ENCODE results near the gene OR6M1.

Gene OR6M1

DNA sequence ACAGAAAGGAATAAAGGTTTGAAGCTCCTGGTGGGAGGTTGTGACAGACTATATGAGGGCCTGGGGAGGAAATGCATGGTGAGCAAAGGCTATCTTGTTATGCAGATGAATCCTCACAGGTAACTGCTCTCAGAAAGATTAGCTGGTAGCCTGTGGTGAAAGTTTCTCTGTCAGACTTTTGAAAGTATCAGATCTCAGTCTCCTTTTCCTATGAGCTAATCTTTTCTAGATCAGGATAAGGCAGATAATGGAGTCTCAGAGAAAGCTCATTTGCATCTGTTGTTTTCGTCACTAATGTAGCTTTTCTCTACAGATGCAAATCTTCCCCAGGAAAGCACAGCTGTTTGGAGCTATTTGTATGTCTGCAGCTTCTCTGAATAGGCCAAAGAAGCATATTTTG lies 30.9 kb downstream of the OR6M1 start:
- no peak for DNase-seq

DNA sequence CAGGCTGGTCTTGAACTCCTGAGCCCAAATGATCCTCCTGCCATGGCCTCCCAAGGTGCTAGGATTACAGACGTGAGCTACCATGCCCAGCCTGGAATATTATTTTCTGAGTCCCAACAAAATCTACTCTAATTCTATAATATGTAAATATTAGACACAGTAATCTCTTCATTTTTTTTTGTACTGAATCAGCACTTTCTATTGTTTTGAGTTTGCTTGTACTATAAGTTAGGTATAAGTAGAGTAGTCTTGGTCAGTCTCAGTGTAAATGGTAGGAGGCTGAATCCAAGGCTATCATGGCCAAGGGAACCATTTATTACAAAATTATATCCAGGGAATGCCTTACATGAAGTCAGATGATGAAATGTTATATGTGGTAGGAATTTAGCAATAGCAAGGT lies 32.2 kb downstream of the OR6M1 start:
- DNase-seq = no peak

DNA sequence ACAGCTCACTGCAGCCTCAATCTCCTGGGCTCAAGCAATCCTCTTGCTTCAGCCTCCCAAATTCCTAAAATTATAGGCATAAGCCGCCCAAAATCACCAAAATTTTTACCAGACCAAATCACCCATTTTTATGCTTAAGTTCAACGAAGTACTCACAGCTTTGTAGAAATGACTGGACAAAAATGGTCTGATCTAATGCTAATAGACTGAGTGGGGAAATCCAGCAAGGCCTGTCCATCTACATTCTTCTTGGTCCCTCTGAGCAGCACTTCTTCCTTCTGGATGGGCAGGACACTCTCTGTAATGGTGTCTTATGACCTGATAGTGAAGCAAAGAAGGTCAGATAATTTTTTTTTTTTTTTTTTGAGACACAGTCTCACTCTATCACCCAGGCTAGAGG lies 33.1 kb downstream of the OR6M1 start:
- no peak for DNase-seq

DNA sequence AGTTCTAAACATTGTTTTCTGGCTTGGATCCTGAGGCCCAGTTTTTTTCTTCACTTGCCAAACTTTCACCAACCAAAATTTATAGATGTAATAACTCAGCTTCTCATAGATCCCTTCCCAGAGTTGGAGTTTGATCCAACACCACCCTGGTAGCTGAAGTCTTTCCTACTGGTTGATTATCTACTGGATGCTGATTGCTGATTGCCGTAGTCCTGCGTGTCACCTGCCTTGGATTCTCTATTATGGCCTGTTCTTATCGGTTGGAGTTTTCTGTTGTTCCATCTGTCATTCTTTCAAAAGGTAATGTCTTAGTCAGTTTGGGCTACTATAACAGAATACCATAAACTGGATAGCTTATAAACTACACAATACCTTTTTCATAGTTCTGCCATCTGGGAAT lies 34.5 kb downstream of the OR6M1 start:
- DNase-seq = no peak

DNA sequence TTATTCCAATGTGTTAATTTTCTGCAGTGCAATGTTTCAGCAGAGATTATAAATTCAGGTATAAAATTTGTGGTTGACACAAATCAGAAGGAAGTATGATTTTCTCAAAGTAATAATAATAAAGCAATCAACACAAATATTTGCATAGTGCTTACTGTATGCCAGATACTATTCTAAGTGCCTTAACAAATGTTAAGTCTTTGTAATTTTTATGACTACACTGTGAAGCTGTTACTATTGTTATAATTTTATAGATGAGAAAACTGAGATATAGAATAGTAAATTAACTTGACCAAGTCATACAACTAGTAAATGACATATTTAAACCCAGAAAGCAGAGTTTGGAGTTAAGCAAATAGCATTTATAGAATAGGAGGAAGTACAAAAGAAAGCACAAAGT lies 35.4 kb downstream of the OR6M1 start:
- no peak for DNase-seq

DNA sequence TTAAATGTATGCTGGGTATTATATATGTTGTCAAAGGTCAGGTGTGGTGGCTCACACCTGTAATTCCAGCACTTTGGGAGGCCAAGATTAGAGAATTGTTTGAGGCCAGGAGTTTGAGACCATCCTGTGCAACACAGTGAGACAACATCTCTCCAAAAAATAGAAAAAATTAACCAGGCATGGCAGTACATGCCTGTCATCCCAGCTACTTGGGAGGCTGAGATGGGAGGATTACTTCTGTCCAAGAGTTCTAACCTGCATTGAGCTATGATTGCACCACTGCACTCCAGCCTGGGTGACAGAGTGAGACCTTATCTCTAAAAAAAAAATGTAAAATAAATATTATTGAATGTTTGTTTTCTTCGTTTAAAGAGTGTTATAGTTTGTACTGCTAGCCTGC lies 40.5 kb downstream of the OR6M1 start:
- DNase-seq = no peak

DNA sequence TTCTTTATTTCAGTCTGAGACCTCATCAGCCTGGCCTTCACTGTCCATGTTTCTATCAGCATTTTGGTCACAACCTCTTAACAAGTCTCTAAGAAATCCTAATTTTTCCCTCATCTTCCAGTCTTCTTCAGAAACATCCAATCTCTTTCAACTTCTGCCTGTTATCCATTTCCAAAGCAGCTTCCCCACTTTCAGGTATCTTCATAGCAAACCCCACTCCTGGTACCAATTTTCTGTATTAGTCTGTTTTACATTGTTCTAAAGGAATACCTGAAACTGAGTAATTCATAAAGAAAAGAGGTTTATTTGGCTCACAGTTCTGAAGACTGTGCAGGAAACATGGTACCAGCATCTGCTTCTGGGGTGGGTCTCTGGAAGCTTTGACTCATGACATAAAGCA lies 43.7 kb downstream of the OR6M1 start:
- DNase-seq = no peak

DNA sequence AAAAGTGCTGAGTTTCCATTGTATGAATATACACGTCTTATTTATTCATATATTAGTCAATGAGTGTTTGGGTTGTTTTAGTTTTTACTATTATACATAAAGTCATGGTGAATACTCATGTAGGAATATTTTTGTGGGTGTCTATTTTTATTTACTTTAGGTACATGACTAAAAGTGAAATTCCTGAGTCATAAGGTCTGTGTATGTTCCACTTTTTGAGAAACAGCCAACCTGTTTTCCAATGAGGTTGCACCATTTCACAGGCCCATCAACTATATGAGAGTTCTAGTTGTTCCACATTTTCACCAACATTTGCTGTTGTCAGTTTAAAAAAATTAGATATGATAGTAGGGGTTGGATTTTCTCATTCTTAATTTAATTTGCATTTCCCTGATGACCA lies 45.3 kb downstream of the OR6M1 start:
- no peak for DNase-seq

DNA sequence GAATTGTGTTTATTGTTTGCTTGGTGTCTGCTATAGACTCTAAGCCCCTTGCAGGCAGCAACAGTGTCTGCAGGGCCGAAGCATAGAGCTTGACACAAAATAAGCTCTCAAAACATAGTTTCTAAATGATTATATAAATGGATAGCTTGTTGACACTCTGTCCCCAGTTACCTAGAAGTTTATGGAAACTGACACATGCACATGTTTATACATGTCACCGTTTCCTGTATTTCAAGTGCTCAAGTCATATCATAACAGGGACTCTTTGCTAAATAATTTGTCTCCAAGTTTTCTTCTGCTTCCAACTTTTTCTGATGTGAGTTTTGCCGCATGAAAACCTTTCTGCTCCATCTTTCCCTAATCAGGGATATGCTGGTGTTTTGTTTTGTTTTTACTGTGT lies 48.2 kb downstream of the OR6M1 start:
- no peak for DNase-seq

DNA sequence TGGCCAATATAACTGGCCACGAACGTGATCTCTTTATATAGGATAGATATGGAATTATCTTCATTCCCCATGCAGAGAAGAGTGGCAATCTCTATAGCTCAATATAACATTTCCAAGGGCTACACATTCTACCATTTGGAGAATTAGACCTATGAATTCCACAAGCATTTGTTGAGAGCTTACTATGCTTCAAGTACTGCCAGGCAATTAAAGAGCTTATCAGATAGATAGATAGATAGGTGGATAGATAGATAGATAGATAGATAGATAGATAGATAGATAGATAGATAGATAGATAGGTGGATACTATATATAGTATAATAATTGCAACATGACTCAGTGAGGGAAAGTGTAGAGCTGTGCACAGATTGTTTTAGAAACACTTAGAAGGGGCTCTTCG lies 50.3 kb downstream of the OR6M1 start:
- no peak for DNase-seq
